SU-DHL-6 (cell line): ENCODE results near the gene FGF16.

ENCODE experiments used
- EZH2phosphoT487 ChIP-seq: fragments of 200-600 bp; sonication (generic), shearing (Covaris generic); conservative IDR thresholded peaks from 2 replicates; pipeline ENCODE4 v1.6.1; 2018; ENCODE audit warnings: mild to moderate bottlenecking, antibody characterized with exemption, low read length, moderate library complexity, mixed read lengths
- TF ChIP-seq, protein P1 (sequence below): fragments of 200-600 bp; sonication (generic); IDR thresholded peaks from one replicate; pipeline ENCODE4 v1.5.1; 2017; ENCODE audit warnings: antibody characterized with exemption, mild to moderate bottlenecking, low read length, moderate library complexity; ENCODE audit not compliant: insufficient read depth, poor library complexity, severe bottlenecking

DNA sequence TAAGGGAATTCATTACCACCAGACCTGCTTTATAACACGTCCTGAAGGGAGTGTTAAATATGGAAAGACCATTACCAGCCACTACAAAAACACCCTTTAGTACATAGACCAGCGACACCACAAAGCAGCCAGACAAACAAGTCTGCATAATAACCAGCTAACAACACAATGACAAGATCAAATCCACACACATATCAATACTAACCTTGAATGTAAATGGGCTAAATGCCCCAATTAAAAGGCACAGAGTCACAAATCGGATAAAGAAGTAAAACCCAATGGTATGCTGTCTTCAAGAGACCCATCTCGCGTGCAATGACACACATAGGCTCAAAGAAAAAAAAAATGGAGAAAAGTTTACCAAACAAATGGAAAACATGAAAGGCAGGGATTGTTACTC lies 36.9 kb downstream of the FGF16 start:
- TF ChIP-seq, protein P1, sequence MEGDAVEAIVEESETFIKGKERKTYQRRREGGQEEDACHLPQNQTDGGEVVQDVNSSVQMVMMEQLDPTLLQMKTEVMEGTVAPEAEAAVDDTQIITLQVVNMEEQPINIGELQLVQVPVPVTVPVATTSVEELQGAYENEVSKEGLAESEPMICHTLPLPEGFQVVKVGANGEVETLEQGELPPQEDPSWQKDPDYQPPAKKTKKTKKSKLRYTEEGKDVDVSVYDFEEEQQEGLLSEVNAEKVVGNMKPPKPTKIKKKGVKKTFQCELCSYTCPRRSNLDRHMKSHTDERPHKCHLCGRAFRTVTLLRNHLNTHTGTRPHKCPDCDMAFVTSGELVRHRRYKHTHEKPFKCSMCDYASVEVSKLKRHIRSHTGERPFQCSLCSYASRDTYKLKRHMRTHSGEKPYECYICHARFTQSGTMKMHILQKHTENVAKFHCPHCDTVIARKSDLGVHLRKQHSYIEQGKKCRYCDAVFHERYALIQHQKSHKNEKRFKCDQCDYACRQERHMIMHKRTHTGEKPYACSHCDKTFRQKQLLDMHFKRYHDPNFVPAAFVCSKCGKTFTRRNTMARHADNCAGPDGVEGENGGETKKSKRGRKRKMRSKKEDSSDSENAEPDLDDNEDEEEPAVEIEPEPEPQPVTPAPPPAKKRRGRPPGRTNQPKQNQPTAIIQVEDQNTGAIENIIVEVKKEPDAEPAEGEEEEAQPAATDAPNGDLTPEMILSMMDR = no peak
- TF ChIP-seq EZH2phosphoT487 = no peak
